ENCODE results near the gene FIGNL2. TPM values are rescaled to one million over a fixed set of nuclear protein-coding genes. Genes with fewer than 3 reads are reported as not detected.
"Not testable (repeated sequence)": the region's sequence is repeated elsewhere in the genome, so short reads cannot be mapped to it uniquely, and the experiment has no call there.

FIGNL2 gene
- total RNA-seq, 2 donors from 2014 or later = 10.5 to 17.7 TPM

- Mint-ChIP-seq H3K4me3 (no peak overlapping the region), H3K36me3 (ENCODE audit: low read depth) (no peaks in the 10 kb centered on the region), H3K27ac (no peak overlapping the region), H3K9me3 (no peaks in the 10 kb centered on the region), H3K4me1 (peaks cover 44% of the 10 kb centered on the region), H3K27me3 (ENCODE audit: insufficient read depth) (peaks cover 37% of the 10 kb centered on the region)
- Histone ChIP-seq H3K4me1 (ENCODE audit: control insufficient read depth, insufficient read depth, low read length) (peaks cover 25% of the 10 kb centered on the region), H3K9ac (ENCODE audit: extremely low read depth, low read length, poor library complexity, severe bottlenecking) (no peak overlapping the region), H3K36me3 (ENCODE audit: control insufficient read depth, insufficient read depth, low read length) (no peaks in the 10 kb centered on the region), H3K9me3 (ENCODE audit: control insufficient read depth, low read length) (no peaks in the 10 kb centered on the region), H3K27ac (ENCODE audit: low read depth, low read length) (no peak overlapping the region), H3K4me3 (ENCODE audit: low read length) (no peak overlapping the region), H3K27me3 (ENCODE audit: control insufficient read depth, insufficient read depth, low read length, poor library complexity, severe bottlenecking) (no peaks in the 10 kb centered on the region)
- peak; percentile 44 for DNase-seq
- no peak for TF ChIP-seq CTCF (conservative IDR thresholded peaks at IDR 0.05)
- 67 to 75% methylated on average over 9 to 10 of the region's 10 CpGs for WGBS, 2 experiments (ENCODE audit: insufficient coverage in 1 of 2, insufficient read length in 1 of 2)
Observed at GRCh38 chr12:51832354-51833107, 16.0 kb downstream of the FIGNL2 start.

- 91 to 94% methylated on average over 5 of the region's 5 CpGs for whole genome bisulfite sequencing, 2 experiments (ENCODE audit: insufficient coverage in 1 of 2, insufficient read length in 1 of 2)
- Mint-ChIP-seq H3K27me3 (ENCODE audit: insufficient read depth) (peaks cover 37% of the 10 kb centered on the region), H3K4me1 (peaks cover 38% of the 10 kb centered on the region)
- not testable (repeated sequence) for H3K4me3 ChIP-seq (ENCODE audit: low read length); H3K27me3 ChIP-seq (ENCODE audit: control insufficient read depth, insufficient read depth, low read length, poor library complexity, severe bottlenecking); H3K36me3 ChIP-seq (ENCODE audit: control insufficient read depth, insufficient read depth, low read length); H3K9me3 ChIP-seq (ENCODE audit: control insufficient read depth, low read length); H3K27ac Mint-ChIP-seq; H3K27ac ChIP-seq (ENCODE audit: low read depth, low read length); DNase-seq; H3K9ac ChIP-seq (ENCODE audit: extremely low read depth, low read length, poor library complexity, severe bottlenecking); H3K9me3 Mint-ChIP-seq; H3K4me3 Mint-ChIP-seq; H3K36me3 Mint-ChIP-seq (ENCODE audit: low read depth)
- H3K4me1 ChIP-seq (ENCODE audit: control insufficient read depth, insufficient read depth, low read length) = peaks cover 18% of the 10 kb centered on the region
Observed at GRCh38 chr12:51831817-51832216, 16.7 kb downstream of the FIGNL2 start.

GRCh38 chr12:51829641-51830040, 18.9 kb downstream of the FIGNL2 start:
- peaks cover 36% of the 10 kb centered on the region for H3K27me3 Mint-ChIP-seq (ENCODE audit: insufficient read depth)
- Histone ChIP-seq H3K4me3 (ENCODE audit: low read length) (no peak overlapping the region), H3K4me1 (ENCODE audit: control insufficient read depth, insufficient read depth, low read length) (peaks cover 11% of the 10 kb centered on the region), H3K9ac (ENCODE audit: extremely low read depth, low read length, poor library complexity, severe bottlenecking) (no peak overlapping the region), H3K27me3 (ENCODE audit: control insufficient read depth, insufficient read depth, low read length, poor library complexity, severe bottlenecking) (no peaks in the 10 kb centered on the region), H3K27ac (ENCODE audit: low read depth, low read length) (peak overlapping the region; percentile 78), H3K9me3 (ENCODE audit: control insufficient read depth, low read length) (no peaks in the 10 kb centered on the region), H3K36me3 (ENCODE audit: control insufficient read depth, insufficient read depth, low read length) (no peaks in the 10 kb centered on the region)
- H3K4me3 Mint-ChIP-seq = no peak overlapping the region
- 90 to 100% methylated on average over 1 of the region's 1 CpG for WGBS, 2 experiments (ENCODE audit: insufficient coverage in 1 of 2, insufficient read length in 1 of 2)
- no peak overlapping the region for H3K27ac Mint-ChIP-seq
- TF ChIP-seq CTCF (conservative IDR thresholded peaks at IDR 0.05) = no peak
- no peaks in the 10 kb centered on the region for H3K9me3 Mint-ChIP-seq
- no peaks in the 10 kb centered on the region for H3K36me3 Mint-ChIP-seq (ENCODE audit: low read depth)
- DNase-seq = no peak
- peaks cover 30% of the 10 kb centered on the region for H3K4me1 Mint-ChIP-seq

All from endodermal cell (in vitro differentiated cells).